Liver (tissue), 9 donors: ENCODE measurements around the gene RGS3. TPM values are rescaled to one million over a fixed set of nuclear protein-coding genes. Genes with fewer than 3 reads are reported as not detected.

Source experiments
- DNase-seq: peaks from one replicate; pipeline ENCODE4 v3.0.0-alpha.2; 2017; ENCODE audit warnings: low spot score
- H3K27ac ChIP-seq, 2 donors: one replicate each; pipeline ENCODE4 v1.7.0; 2013; ENCODE audit warnings: inconsistent platforms in 2 of 2, low read length in 2 of 2, control low read depth in 1 of 2, low read depth in 1 of 2, mild to moderate bottlenecking in 1 of 2
- H3K27me3 ChIP-seq, 4 donors: one replicate each; pipeline versions ENCODE4 v1.6.1 to v1.7.0; 2013; ENCODE audit warnings: low read length in 3 of 4, inconsistent platforms in 1 of 4, mild to moderate bottlenecking in 1 of 4, moderate library complexity in 1 of 4; ENCODE audit not compliant: control insufficient read depth in 4 of 4, insufficient read depth in 4 of 4
- H3K36me3 ChIP-seq, 4 donors: one replicate each; pipeline versions ENCODE4 v1.6.1 to v1.7.0; 2013; ENCODE audit warnings: low read length in 3 of 4, mild to moderate bottlenecking in 3 of 4, low read depth in 1 of 4, moderate library complexity in 1 of 4; ENCODE audit not compliant: control insufficient read depth in 4 of 4, insufficient read depth in 3 of 4
- H3K4me1 ChIP-seq, 4 donors: one replicate each; pipeline versions ENCODE4 v1.6.1 to v1.7.0; 2013; ENCODE audit warnings: low read length in 3 of 4, mild to moderate bottlenecking in 3 of 4, moderate library complexity in 1 of 4; ENCODE audit not compliant: control insufficient read depth in 4 of 4, insufficient read depth in 4 of 4
- H3K4me3 ChIP-seq, 3 donors: one replicate each; pipeline versions ENCODE4 v1.6.1 to v1.7.0; 2013; ENCODE audit warnings: low read length in 3 of 3, control low read depth in 1 of 3, low read depth in 1 of 3, mild to moderate bottlenecking in 1 of 3
- H3K9ac ChIP-seq, 2 donors: one replicate each; pipeline ENCODE4 v1.7.0; 2013; ENCODE audit warnings: low read length in 2 of 2, mild to moderate bottlenecking in 2 of 2, moderate library complexity in 2 of 2, control low read depth in 1 of 2, low read depth in 1 of 2
- H3K9me3 ChIP-seq, 4 donors: one replicate each; pipeline versions ENCODE4 v1.6.1 to v1.7.0; 2013; ENCODE audit warnings: low read length in 3 of 4; ENCODE audit not compliant: control insufficient read depth in 4 of 4
- EGR1 ChIP-seq, 2 donors: IDR thresholded peaks; 2 replicates each; pipeline ENCODE4 v1.6.1; 2016 to 2018; ENCODE audit warnings: antibody characterized with exemption in 2 of 2, low read depth in 2 of 2
- FOXA1 ChIP-seq: IDR thresholded peaks from 2 replicates; pipeline ENCODE4 v1.6.1; 2016; ENCODE audit warnings: antibody characterized with exemption
- FOXA2 ChIP-seq: IDR thresholded peaks from 2 replicates; pipeline ENCODE4 v1.6.1; 2016; ENCODE audit warnings: antibody characterized with exemption
- GABPA ChIP-seq, 2 donors: IDR thresholded peaks in 1 of 2; conservative IDR thresholded peaks in 1 of 2; 2 replicates each; pipeline ENCODE4 v1.6.1; 2016; ENCODE audit warnings: antibody characterized with exemption in 2 of 2, mild to moderate bottlenecking in 1 of 2, moderate library complexity in 1 of 2
- HNF4A ChIP-seq, 2 donors: conservative IDR thresholded peaks; 2 replicates each; pipeline ENCODE4 v1.6.1; 2016; ENCODE audit warnings: antibody characterized with exemption in 2 of 2, mild to moderate bottlenecking in 2 of 2
- HNF4G ChIP-seq: IDR thresholded peaks from 2 replicates; pipeline ENCODE4 v1.6.1; 2016; ENCODE audit warnings: antibody characterized with exemption
- JUND ChIP-seq, 2 donors: IDR thresholded peaks; 2 replicates each; pipeline ENCODE4 v1.6.1; 2016; ENCODE audit warnings: antibody characterized with exemption in 2 of 2
- NR2F2 ChIP-seq: IDR thresholded peaks from 2 replicates; pipeline ENCODE4 v1.6.1; 2016; ENCODE audit warnings: antibody characterized with exemption
- RAD21 ChIP-seq, 2 donors: IDR thresholded peaks; 2 replicates each; pipeline ENCODE4 v1.6.1; 2016; ENCODE audit warnings: antibody characterized with exemption in 2 of 2, mild to moderate bottlenecking in 2 of 2
- RXRA ChIP-seq, 2 donors: IDR thresholded peaks; 2 replicates each; pipeline ENCODE4 v1.6.1; 2017 to 2018; ENCODE audit warnings: antibody characterized with exemption in 2 of 2, mild to moderate bottlenecking in 1 of 2
- SP1 ChIP-seq: IDR thresholded peaks from 2 replicates; pipeline ENCODE4 v1.6.1; 2018; ENCODE audit warnings: antibody characterized with exemption, mild to moderate bottlenecking
- TAF1 ChIP-seq: conservative IDR thresholded peaks from 2 replicates; pipeline ENCODE4 v1.6.1; 2016; ENCODE audit warnings: antibody characterized with exemption, mild to moderate bottlenecking
- YY1 ChIP-seq: IDR thresholded peaks from 2 replicates; pipeline ENCODE4 v1.6.1; 2016; ENCODE audit warnings: antibody characterized with exemption, mild to moderate bottlenecking
- WGBS: extraction: QIAGEN DNeasy Blood & Tissue Kit; methylation state at CpG from one replicate; pipeline ENCODE4 v1.1.7; 2013; 5-methylcytosine and 5-hydroxymethylcytosine counted together
- polyA plus RNA-seq, 2 donors: library from polyadenylated mRNA; stranded (reverse) in 1 of 2; unstranded in 1 of 2; fragments of 200-250 nt in 1 of 2; fragments of >200 nt in 1 of 2; fragmentation: Nextera tagmentation in 1 of 2; extraction: Ambion mirVana in 1 of 2; gene quantifications; one replicate each; pipeline versions ENCODE4 v1.2.1 to v1.2.3, GENCODE V29; 2013 to 2015
- total RNA-seq, 2 donors: library from RNA; depleted of rRNA; stranded (reverse); fragments of >200 nt; gene quantifications; one replicate each; pipeline ENCODE4 v1.2.3, GENCODE V29; 2014
- TF ChIP-seq, protein P1 (sequence below): IDR thresholded peaks from 2 replicates; pipeline ENCODE4 v1.6.1; 2016; ENCODE audit warnings: antibody characterized with exemption
- TF ChIP-seq, protein P2 (sequence below): IDR thresholded peaks from 2 replicates; pipeline ENCODE4 v1.6.1; 2016; ENCODE audit warnings: antibody characterized with exemption, mild to moderate bottlenecking
- TF ChIP-seq, protein P3 (sequence below): fragments of 150-350 bp; IDR thresholded peaks from 2 replicates; pipeline ENCODE4 v1.5.1; 2017; ENCODE audit warnings: improper control_type of control experiment, low read depth, low read length; ENCODE audit not compliant: missing input control
- TF ChIP-seq, protein P4 (sequence below): IDR thresholded peaks from 2 replicates; pipeline ENCODE4 v1.6.1; 2016; ENCODE audit warnings: antibody characterized with exemption
- TF ChIP-seq, protein P5 (sequence below): IDR thresholded peaks from 2 replicates; pipeline ENCODE4 v1.6.1; 2016; ENCODE audit warnings: antibody characterized with exemption
- donor health status: healthy.
- donor health status: healthy.
- donor health status: healthy.
- donor health status: healthy.
- donor health status: healthy.

Gene RGS3
- total and polyA plus RNA-seq, 4 donors = 13.0 to 65.0 (median 28.3) TPM

DNA sequence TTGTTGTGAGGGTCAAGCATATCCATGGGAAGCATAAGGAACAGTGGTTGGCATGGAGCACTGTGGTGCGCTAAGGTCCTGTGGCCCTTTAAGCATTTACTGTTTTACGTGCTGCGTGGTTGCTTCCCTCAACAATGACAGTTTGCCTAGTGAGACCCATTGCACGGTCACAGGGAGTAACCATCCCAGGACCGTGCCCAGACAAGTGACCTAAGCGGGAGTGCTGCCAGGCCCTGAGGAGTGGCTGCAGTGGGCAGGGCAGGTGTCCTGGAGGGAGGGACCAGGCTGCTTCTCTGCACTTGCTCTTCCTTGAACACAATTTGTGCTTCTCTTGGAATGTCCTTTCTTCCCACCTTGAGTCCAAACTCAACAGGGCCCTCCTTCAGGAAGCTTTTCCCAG, 64.6 kb downstream of the RGS3 start:
- Histone ChIP-seq H3K36me3 (peaks cover 0 to 14% (median 7%) of the 10 kb centered on the region in 4 donors), H3K4me1 (peaks cover 0 to 16% (median 4%) of the 10 kb centered on the region in 4 donors), H3K27me3 (no peaks in the 10 kb centered on the region), H3K9me3 (no peaks in the 10 kb centered on the region), H3K27ac (no peak overlapping the region), H3K9ac (no peak overlapping the region), H3K4me3 (no peak overlapping the region)
- no peak for DNase-seq
- 86% methylated on average over 6 of the region's 6 CpGs for WGBS
- TF ChIP-seq TAF1 = no peak

DNA sequence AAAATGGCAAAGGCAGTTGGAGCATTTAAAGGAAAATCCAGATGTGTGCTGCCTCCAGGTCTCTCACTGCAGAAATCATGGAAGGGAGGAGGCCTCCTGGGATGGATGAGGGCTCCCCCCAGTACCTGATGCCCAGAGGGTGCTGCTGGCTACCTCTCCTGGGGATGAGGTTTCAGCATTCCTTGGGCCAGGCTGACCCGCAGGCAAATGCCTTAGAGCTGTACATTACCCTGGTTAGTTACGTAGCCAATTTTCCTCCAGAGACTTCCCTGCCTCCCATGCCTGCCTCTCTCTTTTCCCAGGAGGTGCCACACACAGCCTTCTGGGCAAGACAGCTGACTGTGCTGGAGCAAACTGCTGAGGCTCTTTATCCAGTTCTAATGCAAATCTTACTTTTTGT, 65.3 kb downstream of the RGS3 start:
- DNase-seq = no peak
- H3K36me3 ChIP-seq = peaks cover 0 to 12% (median 6%) of the 10 kb centered on the region in 4 donors
- H3K27me3 ChIP-seq = no peaks in the 10 kb centered on the region
- peaks cover 0 to 11% (median 4%) of the 10 kb centered on the region in 4 donors for H3K4me1 ChIP-seq
- no peaks in the 10 kb centered on the region for H3K9me3 ChIP-seq
- no peak overlapping the region for H3K27ac ChIP-seq
- H3K4me3 ChIP-seq = no peak overlapping the region
- WGBS = 97% methylated on average over 2 of the region's 2 CpGs
- TF ChIP-seq YY1 (no peak), RAD21 (IDR thresholded peaks at IDR 0.05) (no peak), RXRA (IDR thresholded peaks at IDR 0.05) (no peak), NR2F2 (no peak), GABPA (IDR thresholded peaks at IDR 0.05 in 1 of 2, conservative IDR thresholded peaks at IDR 0.05 in 1 of 2) (no peak), HNF4G (no peak), FOXA1 (no peak), JUND (IDR thresholded peaks at IDR 0.05) (no peak), HNF4A (conservative IDR thresholded peaks at IDR 0.05) (no peak), FOXA2 (no peak), EGR1 (IDR thresholded peaks at IDR 0.05; ENCODE audit: low read depth in 2 of 2) (no peak), TAF1 (no peak), SP1 (no peak)
- TF ChIP-seq, protein P1, sequence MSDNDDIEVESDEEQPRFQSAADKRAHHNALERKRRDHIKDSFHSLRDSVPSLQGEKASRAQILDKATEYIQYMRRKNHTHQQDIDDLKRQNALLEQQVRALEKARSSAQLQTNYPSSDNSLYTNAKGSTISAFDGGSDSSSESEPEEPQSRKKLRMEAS = no peak
- TF ChIP-seq, protein P2, sequence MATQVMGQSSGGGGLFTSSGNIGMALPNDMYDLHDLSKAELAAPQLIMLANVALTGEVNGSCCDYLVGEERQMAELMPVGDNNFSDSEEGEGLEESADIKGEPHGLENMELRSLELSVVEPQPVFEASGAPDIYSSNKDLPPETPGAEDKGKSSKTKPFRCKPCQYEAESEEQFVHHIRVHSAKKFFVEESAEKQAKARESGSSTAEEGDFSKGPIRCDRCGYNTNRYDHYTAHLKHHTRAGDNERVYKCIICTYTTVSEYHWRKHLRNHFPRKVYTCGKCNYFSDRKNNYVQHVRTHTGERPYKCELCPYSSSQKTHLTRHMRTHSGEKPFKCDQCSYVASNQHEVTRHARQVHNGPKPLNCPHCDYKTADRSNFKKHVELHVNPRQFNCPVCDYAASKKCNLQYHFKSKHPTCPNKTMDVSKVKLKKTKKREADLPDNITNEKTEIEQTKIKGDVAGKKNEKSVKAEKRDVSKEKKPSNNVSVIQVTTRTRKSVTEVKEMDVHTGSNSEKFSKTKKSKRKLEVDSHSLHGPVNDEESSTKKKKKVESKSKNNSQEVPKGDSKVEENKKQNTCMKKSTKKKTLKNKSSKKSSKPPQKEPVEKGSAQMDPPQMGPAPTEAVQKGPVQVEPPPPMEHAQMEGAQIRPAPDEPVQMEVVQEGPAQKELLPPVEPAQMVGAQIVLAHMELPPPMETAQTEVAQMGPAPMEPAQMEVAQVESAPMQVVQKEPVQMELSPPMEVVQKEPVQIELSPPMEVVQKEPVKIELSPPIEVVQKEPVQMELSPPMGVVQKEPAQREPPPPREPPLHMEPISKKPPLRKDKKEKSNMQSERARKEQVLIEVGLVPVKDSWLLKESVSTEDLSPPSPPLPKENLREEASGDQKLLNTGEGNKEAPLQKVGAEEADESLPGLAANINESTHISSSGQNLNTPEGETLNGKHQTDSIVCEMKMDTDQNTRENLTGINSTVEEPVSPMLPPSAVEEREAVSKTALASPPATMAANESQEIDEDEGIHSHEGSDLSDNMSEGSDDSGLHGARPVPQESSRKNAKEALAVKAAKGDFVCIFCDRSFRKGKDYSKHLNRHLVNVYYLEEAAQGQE = no peak
- TF ChIP-seq, protein P3, sequence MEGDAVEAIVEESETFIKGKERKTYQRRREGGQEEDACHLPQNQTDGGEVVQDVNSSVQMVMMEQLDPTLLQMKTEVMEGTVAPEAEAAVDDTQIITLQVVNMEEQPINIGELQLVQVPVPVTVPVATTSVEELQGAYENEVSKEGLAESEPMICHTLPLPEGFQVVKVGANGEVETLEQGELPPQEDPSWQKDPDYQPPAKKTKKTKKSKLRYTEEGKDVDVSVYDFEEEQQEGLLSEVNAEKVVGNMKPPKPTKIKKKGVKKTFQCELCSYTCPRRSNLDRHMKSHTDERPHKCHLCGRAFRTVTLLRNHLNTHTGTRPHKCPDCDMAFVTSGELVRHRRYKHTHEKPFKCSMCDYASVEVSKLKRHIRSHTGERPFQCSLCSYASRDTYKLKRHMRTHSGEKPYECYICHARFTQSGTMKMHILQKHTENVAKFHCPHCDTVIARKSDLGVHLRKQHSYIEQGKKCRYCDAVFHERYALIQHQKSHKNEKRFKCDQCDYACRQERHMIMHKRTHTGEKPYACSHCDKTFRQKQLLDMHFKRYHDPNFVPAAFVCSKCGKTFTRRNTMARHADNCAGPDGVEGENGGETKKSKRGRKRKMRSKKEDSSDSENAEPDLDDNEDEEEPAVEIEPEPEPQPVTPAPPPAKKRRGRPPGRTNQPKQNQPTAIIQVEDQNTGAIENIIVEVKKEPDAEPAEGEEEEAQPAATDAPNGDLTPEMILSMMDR = no peak
- TF ChIP-seq, protein P4, sequence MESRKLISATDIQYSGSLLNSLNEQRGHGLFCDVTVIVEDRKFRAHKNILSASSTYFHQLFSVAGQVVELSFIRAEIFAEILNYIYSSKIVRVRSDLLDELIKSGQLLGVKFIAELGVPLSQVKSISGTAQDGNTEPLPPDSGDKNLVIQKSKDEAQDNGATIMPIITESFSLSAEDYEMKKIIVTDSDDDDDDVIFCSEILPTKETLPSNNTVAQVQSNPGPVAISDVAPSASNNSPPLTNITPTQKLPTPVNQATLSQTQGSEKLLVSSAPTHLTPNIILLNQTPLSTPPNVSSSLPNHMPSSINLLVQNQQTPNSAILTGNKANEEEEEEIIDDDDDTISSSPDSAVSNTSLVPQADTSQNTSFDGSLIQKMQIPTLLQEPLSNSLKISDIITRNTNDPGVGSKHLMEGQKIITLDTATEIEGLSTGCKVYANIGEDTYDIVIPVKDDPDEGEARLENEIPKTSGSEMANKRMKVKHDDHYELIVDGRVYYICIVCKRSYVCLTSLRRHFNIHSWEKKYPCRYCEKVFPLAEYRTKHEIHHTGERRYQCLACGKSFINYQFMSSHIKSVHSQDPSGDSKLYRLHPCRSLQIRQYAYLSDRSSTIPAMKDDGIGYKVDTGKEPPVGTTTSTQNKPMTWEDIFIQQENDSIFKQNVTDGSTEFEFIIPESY = no peak
- TF ChIP-seq, protein P5, sequence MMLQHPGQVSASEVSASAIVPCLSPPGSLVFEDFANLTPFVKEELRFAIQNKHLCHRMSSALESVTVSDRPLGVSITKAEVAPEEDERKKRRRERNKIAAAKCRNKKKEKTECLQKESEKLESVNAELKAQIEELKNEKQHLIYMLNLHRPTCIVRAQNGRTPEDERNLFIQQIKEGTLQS = no peak
- H3K9ac ChIP-seq = no peak overlapping the region
